Measurements from ENCODE around the gene ARHGEF4.

The ARHGEF4 gene

DNA sequence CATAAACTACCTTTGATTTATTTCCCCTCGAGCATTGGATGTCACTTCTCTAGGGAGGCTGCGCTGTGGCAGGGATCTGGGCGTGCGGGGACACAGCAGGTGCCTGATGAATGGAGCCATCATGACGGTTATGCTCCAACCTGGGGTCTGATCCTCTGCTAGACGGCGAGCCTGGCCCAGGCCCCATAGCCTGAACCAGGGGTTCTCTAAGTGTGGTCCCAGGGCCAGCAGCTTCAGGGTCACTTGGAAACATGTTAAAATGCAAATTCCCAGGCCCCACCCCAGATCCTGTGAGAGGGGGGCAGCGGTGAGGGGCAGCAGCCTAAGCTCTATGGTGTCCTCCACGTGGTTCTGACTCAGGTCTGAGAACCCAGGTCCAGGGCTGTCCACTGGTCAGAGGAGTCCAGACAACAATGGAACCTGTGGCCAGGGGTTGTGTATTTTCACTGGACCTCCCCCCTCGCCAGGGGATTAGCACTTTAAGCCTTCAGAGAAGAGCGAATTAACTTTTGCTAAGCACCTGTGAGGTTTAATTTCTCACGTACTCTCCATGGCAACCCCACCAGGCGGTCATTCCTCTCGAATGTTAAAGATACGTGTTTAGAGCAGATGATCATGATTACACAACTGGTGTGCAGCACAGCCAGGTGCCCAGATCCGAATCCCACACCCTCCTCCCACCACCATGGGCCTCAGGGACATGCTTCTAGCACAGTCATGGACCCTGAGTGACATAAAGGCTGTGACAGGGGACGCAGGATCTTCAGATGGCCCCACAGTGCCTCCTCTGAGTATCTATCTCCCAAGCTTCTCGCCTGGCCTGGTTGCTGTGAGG is 1.6 kb upstream of the ARHGEF4 start:
- no peak for DNase-seq

GRCh38 chr2:130835766-130836015 is 1.0 kb upstream of the ARHGEF4 start:
- no peak for DNase-seq

GRCh38 chr2:130837175-130837810 is 579 bp downstream of the ARHGEF4 start:
- DNase-seq = no peak

DNA sequence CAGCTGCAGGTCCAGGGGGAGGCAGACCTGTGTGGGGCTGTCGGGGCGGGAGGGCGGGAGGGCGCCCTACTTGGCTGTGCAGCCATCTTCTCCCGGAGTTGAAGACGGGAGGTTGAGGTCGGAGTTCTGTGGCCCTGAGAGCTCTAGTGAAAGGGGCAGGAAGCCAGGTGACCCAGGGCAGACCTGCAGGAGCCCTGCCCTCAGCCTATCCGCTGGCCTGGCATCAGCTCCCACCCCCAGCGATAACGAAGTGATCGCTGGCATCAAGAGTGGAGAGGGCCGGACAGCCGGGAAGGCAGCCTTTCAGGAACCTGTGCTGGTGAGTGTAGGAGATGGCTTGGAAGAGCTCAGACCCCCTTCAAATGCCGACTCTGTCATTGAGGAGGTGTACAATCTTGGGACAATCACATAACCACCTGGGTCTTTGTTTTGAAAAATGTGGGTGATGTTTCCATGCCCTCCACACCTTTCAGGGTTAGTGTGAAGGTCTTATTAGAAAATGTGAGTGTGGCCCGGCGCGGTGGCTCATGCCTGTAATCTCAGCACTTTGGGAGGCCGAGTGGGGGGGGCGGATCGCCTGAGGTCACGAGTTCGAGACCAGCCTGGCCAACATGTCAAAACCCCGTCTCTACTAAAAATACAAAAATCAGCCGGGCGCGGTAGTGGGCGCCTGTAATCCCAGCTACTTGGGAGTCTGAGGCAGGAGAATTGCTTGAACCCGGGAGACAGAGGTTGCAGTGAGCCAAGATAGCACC is 1.3 kb downstream of the ARHGEF4 start:
- DNase-seq = no peak

- DNase-seq = no peak
These were observed 2.5 kb downstream of the ARHGEF4 start for GRCh38 chr2:130839011-130839780.

DNA sequence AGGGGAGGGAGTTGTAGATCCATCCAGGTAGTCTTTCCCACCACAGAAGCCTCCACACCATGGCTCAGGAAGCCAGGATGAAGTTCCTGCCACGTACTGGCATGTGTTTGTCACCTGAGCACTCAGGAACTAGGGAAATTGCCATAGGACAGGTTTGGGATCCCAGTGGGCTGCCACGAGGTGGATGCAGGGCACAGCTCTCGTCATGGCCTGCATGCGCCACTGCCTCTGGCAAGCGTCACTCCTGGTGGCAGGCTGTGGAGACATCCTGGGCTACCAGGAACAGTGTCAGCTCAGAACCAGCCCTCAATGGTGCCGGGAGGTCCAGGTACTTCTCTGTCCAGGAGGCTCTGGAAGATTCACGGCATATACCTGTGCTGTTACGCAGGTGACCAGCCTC is 3.8 kb downstream of the ARHGEF4 start:
- DNase-seq = no peak

GRCh38 chr2:130841741-130842365 is 5.1 kb downstream of the ARHGEF4 start:
- DNase-seq = no peak

DNA sequence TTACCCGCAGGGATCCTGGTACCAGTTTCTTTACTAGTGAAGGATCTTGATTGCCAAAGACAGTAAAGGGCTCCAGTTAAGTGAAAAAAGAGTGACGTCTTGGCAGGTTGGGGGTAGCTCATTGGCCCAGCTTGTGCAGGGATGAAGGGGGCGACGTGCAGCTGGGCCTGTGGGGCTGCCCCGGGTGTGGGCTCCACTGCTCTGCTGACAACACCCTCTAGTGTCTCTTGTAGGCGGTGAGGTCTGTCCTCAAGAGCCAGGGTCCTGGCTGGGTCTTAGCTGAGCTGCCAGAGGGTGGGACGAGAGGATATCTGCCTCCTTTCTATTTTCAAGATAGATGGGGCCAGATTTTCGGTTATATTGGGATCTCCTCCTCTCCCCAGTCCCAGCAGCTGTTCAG is 6.1 kb downstream of the ARHGEF4 start:
- no peak for DNase-seq

DNA sequence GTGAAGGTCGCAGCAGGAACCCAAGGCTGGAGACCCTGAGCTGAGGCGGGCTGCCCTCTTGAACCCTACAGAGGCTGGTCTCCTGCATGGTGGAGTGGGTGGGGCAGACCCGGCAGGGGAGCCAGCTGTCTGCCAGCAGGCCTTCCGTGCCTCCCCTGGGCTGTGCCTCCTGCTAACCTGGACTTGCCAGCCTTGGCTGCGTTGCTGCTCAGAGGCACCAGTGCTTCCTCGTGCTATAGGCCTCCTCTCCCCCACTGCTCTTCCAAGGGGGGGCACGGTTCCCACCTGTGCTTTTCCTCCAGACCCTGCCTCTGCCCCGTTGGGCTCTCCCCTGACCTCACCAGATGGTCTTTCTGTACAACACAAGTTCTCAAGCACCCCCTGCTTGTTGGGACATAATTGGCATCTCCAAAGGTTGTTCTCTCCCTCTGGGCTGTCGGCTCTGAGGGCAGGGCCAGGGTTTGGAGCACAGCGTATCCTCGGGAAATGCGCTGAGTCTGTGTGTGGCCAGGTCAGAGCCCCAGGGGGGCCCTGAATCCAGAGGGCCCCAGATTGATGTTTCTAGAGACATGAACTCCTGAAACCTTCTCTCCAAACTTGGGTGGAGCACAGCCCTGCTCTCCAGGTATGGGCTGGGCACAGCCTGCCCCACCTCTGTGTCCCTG is 6.7 kb downstream of the ARHGEF4 start:
- DNase-seq = no peak

- no peak for DNase-seq
These were observed 7.4 kb downstream of the ARHGEF4 start for GRCh38 chr2:130844161-130844560.

GRCh38 chr2:130845505-130846085 is 8.9 kb downstream of the ARHGEF4 start:
- no peak for DNase-seq

DNA sequence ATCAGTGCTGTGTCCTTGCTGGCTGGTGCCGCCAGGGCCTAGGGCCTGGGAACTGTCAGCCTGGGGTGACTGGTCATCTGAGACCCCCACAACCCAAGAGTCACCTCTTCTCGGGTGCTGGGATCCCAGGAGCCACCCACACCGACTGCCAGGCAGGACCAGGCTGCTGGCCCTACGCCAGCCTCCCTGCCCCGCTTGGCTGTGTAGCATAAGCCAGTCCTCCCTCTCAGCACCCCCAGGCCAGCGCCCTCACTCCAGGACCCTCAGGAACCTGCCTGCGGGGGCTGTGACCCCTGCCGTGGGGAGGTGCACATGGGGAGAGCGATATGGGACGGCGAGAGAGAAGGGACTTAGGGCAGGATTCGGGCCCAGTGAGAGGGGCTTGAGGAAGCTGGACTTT is 9.5 kb downstream of the ARHGEF4 start:
- no peak for DNase-seq

- no peak for DNase-seq
These were observed 10.1 kb downstream of the ARHGEF4 start for GRCh38 chr2:130846686-130847375.

DNA sequence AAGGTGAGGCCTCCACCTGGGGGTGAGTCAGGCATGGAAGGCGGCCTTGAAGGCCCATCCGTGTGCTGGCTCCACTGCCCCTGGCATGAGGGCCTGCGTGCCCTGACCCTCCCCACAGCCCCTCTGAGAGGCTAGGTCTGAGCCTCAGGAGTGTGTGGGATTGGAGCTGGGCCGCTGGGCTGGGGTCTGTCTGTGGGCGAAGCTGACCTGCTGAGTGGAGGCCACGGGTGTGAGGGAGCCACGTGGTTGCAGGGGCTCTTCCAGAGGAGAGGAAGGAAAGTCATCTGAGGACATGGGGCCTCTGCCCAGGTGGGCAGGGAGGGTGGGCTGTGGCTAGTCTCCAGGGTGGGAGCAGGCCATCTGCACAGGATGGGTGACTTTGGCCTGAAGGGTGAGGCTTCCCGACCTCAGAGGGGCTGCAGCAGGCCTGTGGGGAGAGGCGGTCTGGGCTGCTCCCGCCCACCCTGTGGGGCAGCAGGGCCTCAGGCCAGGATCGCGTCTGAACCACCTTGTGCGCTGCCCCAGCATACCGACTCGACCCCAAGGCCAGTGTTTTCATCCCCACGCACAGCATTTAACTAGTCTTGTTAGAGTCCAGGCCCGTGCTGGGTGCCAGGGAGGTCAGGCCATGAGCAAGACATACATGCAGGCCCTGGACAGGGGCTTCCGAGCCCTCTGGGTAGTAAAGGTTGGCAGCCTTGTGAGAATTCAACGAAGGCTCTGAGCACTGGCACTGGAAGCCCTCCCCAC is 11.2 kb downstream of the ARHGEF4 start:
- DNase-seq = no peak

DNA sequence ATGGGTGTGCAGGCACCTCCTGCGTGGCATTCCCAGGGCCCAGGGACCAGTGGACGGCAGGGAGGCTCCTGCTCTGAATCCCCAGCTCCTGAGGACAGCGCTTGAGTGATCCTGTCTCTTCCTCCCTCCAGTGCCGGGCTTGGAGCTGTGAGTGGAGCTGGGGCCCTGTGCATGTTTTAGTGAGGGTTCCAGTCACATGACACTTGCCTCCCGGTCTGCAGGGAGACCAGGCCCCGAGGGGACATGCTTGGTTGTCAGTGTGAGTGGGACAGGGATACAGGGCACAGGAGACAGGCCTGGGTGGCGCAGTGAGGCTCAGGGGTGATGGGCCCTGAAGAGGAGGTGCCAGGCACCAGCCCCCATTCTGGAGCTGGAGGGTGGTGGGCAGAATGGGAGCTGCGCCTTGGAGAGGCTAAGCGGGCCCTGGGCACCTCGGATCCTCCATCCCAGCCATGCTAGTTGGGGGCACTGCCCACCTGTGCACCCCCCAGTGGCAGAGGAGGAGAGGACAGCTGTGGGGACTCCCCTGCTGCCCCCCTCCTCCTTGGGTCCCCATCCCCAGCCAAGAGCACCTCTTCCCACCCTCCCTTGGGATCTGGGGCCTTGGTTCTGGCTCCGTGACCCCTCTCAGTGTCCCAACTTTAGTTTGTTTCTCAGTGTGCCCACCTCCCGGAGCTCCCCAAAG is 12.0 kb downstream of the ARHGEF4 start:
- DNase-seq = no peak

GRCh38 chr2:130849896-130850787 is 13.4 kb downstream of the ARHGEF4 start:
- DNase-seq = no peak

- no peak for DNase-seq
These were observed 14.3 kb downstream of the ARHGEF4 start for GRCh38 chr2:130850788-130851623.

Measured in fibroblast of skin of scalp (primary cell).